Choroid plexus epithelial cell (primary cell): ENCODE measurements around the gene ESRRG.

Source experiments
- DNase-seq: peaks from one replicate; pipeline ENCODE4 v3.0.0-alpha.2; 2010; ENCODE audit warnings: low read depth
- H3K4me3 ChIP-seq: 2 replicates; pipeline ENCODE4 v1.5.1; 2011; ENCODE audit warnings: low read depth, mild to moderate bottlenecking, control low read depth, low read length, moderate library complexity
- CTCF ChIP-seq: conservative IDR thresholded peaks from 2 replicates; pipeline ENCODE4 v1.5.1; 2011; ENCODE audit warnings: low read depth, mild to moderate bottlenecking, control low read depth, inconsistent platforms, low read length, moderate library complexity

The ESRRG gene

GRCh38 chr1:216723274-216723780 is at the start of gene ESRRG:
Gene ESRRG (minus strand): TSS chr1:216723429. CDS start chr1:216723299, 130 bp downstream.
- DNase-seq, result peak; percentile 7
- TF ChIP-seq CTCF, result no peak
- H3K4me3 ChIP-seq, result peak within 1 kb of the TSS; percentile 35

GRCh38 chr1:216771922-216772321 is 48.7 kb upstream of the ESRRG start:
- DNase-seq, result no peak
- TF ChIP-seq CTCF, result no peak
- no peak overlapping the region for H3K4me3 ChIP-seq

GRCh38 chr1:216766633-216767327 is 43.6 kb upstream of the ESRRG start:
- no peak overlapping the region for H3K4me3 ChIP-seq
- DNase-seq, result no peak
- no peak for TF ChIP-seq CTCF

- H3K4me3 ChIP-seq, result no peak overlapping the region
- DNase-seq, result peak; percentile 7
- no peak for TF ChIP-seq CTCF
Measured at GRCh38 chr1:216765346-216766300, 42.4 kb upstream of the ESRRG start.

- no peak for TF ChIP-seq CTCF
- DNase-seq, result no peak
- no peak overlapping the region for H3K4me3 ChIP-seq
Measured at GRCh38 chr1:216758161-216758560, 34.9 kb upstream of the ESRRG start.

- no peak for TF ChIP-seq CTCF
- H3K4me3 ChIP-seq, result no peak overlapping the region
- no peak for DNase-seq
Measured at GRCh38 chr1:216757110-216757509, 33.9 kb upstream of the ESRRG start.
